Upper lobe of right lung (tissue), 1 donor: ENCODE measurements around the gene STXBP5. TPM values are rescaled to one million over a fixed set of nuclear protein-coding genes. Genes with fewer than 3 reads are reported as not detected.

Experiments
- ATAC-seq: fragments of 200-7000 bp; cut with Tn5 transposase; one replicate; pipeline ENCODE4 v1.9.1; 2020; ENCODE audit warnings: mild to moderate bottlenecking, moderate library complexity
- DNase-seq: peaks from one replicate; pipeline ENCODE4 v3.0.0-alpha.2; 2020
- H3K27ac ChIP-seq: fragments of 200-600 bp; one replicate; pipeline ENCODE4 v1.8.0; 2022
- H3K27me3 ChIP-seq: fragments of 200-600 bp; one replicate; pipeline ENCODE4 v1.8.0; 2022; ENCODE audit warnings: mild to moderate bottlenecking
- H3K36me3 ChIP-seq: fragments of 200-600 bp; one replicate; pipeline ENCODE4 v1.8.0; 2022
- H3K4me1 ChIP-seq: fragments of 200-600 bp; one replicate; pipeline ENCODE4 v1.8.0; 2022
- H3K4me3 ChIP-seq: fragments of 200-600 bp; one replicate; pipeline ENCODE4 v1.8.0; 2022; ENCODE audit warnings: mild to moderate bottlenecking
- H3K9me3 ChIP-seq: fragments of 200-600 bp; one replicate; pipeline ENCODE4 v1.8.0; 2022
- intact Hi-C: fragments of 100-400 bp; cut with DNase I; formaldehyde crosslinking; loops from one replicate; pipeline ENCODE4 v1.11.0; 2022
- total RNA-seq: library from RNA; stranded (reverse); fragmentation: NEBNext Ultra II Directional; extraction: Animal tissue kit (Norgen Biotek cat#: 25700); gene quantifications from one replicate; pipeline ENCODE4 v1.2.1, GENCODE V29; 2021
- TF ChIP-seq, protein P1 (sequence below): fragments of 200-600 bp; IDR thresholded peaks from one replicate; pipeline ENCODE4 v1.8.0; 2022; ENCODE audit warnings: antibody characterized with exemption
- donor health status: DM: no; HTN: yes; CAD: no; lungs with severe emphysema.

The STXBP5 gene
- total RNA-seq, 1 donor from 2014 or later = 22.1 TPM

DNA sequence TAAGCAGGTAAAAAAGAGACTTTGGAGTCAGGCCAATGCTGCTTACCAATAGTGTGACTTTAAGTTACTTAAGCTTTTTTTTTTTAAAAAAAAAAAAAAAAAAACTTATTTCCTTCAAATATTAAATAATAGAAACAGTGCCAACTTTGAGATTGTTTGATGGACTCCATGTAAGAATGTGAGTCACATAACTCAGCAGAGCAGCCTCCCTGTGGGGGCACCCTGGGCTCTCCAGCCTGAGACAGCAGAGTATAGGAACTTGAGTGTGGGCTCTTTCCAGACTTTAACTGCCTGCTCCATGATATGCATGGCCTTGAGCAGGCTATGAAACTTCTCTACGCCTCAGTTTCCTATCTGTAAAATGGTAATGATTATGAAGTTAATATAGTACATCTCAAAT, 190.9 kb downstream of the STXBP5 start:
- Histone ChIP-seq H3K4me1 (no peaks in the 10 kb centered on the region), H3K27ac (no peak overlapping the region), H3K36me3 (no peaks in the 10 kb centered on the region), H3K9me3 (no peaks in the 10 kb centered on the region), H3K4me3 (no peak overlapping the region), H3K27me3 (no peaks in the 10 kb centered on the region)
- ATAC-seq (no peak), DNase-seq (no peak)
- intact Hi-C loops = no loop called here
- TF ChIP-seq, protein P1, sequence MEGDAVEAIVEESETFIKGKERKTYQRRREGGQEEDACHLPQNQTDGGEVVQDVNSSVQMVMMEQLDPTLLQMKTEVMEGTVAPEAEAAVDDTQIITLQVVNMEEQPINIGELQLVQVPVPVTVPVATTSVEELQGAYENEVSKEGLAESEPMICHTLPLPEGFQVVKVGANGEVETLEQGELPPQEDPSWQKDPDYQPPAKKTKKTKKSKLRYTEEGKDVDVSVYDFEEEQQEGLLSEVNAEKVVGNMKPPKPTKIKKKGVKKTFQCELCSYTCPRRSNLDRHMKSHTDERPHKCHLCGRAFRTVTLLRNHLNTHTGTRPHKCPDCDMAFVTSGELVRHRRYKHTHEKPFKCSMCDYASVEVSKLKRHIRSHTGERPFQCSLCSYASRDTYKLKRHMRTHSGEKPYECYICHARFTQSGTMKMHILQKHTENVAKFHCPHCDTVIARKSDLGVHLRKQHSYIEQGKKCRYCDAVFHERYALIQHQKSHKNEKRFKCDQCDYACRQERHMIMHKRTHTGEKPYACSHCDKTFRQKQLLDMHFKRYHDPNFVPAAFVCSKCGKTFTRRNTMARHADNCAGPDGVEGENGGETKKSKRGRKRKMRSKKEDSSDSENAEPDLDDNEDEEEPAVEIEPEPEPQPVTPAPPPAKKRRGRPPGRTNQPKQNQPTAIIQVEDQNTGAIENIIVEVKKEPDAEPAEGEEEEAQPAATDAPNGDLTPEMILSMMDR = no peak

DNA sequence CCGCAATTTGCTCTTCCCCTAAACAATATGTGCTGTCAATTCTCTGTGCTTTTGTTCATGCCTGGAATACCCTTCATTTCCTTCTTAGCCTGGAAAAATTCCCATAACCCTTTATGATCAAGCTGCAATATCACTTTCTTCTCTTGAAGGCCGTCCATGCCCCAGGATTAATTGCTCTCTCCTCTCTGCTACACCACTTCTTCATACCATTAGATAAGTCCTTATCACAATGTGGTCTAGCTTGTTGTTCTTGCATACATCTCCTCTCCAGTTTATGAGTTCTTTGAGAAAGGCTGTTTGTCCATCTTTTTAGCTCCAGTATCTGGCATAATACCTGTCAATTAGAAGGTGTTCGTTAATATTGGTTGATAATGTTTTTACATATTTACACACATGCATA, 193.1 kb downstream of the STXBP5 start:
- no peaks in the 10 kb centered on the region for H3K9me3 ChIP-seq
- H3K36me3 ChIP-seq = no peaks in the 10 kb centered on the region
- no peak overlapping the region for H3K4me3 ChIP-seq
- DNase-seq (no peak), ATAC-seq (no peak)
- intact Hi-C loops = no loop called here
- no peak overlapping the region for H3K27ac ChIP-seq
- no peaks in the 10 kb centered on the region for H3K4me1 ChIP-seq
- TF ChIP-seq, protein P1 = no peak
- H3K27me3 ChIP-seq = no peaks in the 10 kb centered on the region

DNA sequence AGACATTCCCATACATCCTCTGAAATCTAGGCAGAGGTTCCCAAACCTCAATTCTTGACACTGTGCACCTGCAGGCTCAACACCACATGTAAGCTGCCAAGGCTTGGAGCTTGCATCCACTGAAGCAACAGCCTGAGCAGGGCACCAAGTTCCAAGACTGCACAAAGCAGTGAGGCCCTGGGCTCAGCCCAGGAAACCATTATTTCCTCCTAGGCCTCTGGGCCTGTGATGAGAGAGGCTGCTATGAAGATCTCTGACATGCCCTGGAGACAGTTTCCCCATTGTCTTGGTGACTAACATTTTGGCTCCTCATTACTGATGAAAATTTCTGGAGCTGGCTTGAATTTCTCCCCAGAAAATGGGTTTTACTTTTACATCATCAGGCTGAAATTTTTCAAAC, 196.8 kb downstream of the STXBP5 start:
- ATAC-seq (no peak), DNase-seq (no peak)
- H3K27me3 ChIP-seq = no peaks in the 10 kb centered on the region
- TF ChIP-seq, protein P1 = no peak
- no peaks in the 10 kb centered on the region for H3K9me3 ChIP-seq
- H3K4me1 ChIP-seq = no peaks in the 10 kb centered on the region
- no peak overlapping the region for H3K27ac ChIP-seq
- H3K4me3 ChIP-seq = no peak overlapping the region
- intact Hi-C loops = no loop called here
- H3K36me3 ChIP-seq = no peaks in the 10 kb centered on the region

DNA sequence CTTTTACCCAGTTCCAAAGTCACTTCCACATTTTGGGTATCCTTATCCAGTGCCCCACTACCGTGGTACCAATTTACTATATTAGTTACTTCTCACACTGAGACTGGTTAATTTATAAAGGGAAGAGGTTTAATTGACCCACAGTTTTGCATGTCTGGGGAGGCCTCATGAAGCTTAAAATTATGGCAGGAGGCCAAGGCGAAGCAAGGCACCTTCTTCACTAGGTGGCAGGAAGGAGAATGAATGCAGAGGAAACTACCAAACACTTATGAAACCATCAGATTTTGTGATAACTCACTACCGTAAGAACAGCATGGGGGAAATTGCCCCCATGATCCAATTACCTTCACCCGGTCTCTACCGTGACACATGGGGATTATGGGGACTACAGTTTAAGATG, 197.6 kb downstream of the STXBP5 start:
- Histone ChIP-seq H3K27me3 (no peaks in the 10 kb centered on the region), H3K4me1 (no peaks in the 10 kb centered on the region), H3K4me3 (no peak overlapping the region), H3K27ac (no peak overlapping the region), H3K36me3 (no peaks in the 10 kb centered on the region), H3K9me3 (no peaks in the 10 kb centered on the region)
- peak; percentile 61 for ATAC-seq
- DNase-seq = no peak
- intact Hi-C loops = no loop called here
- TF ChIP-seq, protein P1 = no peak

DNA sequence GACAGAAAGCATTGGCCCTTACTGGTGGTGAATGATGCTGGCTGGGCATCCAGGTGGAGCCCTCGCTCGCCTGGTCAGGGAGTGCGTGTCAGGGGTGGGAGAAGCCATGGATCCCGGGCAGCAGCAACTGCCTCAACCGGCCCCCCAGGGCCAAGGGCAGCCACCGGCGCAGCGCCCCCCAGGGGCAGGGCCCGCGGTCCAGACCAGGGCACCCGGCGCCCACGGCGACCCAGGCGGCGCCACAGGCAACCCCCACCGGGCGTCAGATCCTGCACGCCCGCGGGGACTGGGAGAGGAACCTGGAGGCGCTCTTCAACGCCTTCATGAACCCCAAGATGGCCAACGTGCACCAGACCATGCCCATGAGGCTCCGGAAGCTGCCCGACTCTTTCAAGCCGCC, 202.6 kb downstream of the STXBP5 start:
- no peaks in the 10 kb centered on the region for H3K27me3 ChIP-seq
- H3K36me3 ChIP-seq = no peaks in the 10 kb centered on the region
- DNase-seq (no peak), ATAC-seq (no peak)
- no peaks in the 10 kb centered on the region for H3K4me1 ChIP-seq
- intact Hi-C loops = no loop called here
- H3K27ac ChIP-seq = no peak overlapping the region
- no peak overlapping the region for H3K4me3 ChIP-seq
- no peaks in the 10 kb centered on the region for H3K9me3 ChIP-seq
- TF ChIP-seq, protein P1 = no peak

DNA sequence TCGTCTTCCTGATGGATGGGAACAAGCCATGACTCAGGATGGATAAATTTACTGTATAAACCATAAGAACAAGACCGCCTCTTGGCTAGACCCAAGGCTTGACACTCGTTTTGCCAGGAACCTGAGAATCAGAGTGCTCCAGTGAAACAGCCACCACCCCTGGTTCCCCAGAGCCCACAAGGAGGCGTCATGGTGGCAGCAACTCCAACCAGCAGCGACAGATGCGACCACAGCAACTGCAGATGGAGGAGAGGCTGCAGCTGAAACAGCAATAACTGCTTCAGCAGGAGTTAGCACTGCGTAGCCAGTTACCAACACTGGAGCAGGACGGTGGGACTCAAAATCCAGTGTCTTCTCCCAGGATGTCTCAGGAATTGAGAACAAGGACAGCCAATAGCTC, 203.4 kb downstream of the STXBP5 start:
- Histone ChIP-seq H3K27ac (no peak overlapping the region), H3K27me3 (no peaks in the 10 kb centered on the region), H3K4me3 (no peak overlapping the region), H3K4me1 (no peaks in the 10 kb centered on the region), H3K9me3 (no peaks in the 10 kb centered on the region), H3K36me3 (no peaks in the 10 kb centered on the region)
- TF ChIP-seq, protein P1 = no peak
- no peak for ATAC-seq
- DNase-seq = no peak
- intact Hi-C loops = no loop called here
